DND-41 (cell line): ENCODE data around the gene RSPRY1.

Source experiments
- ATAC-seq: fragments of 200-7000 bp; cut with Tn5 transposase; 3 replicates; pipeline ENCODE4 v1.9.1; 2021; ENCODE audit warnings: low read depth; ENCODE audit not compliant: insufficient read depth
- DNase-seq: peaks from one replicate; pipeline ENCODE4 v3.0.0-alpha.2; 2020
- H2AFZ ChIP-seq: 2 replicates; pipeline ENCODE4 v1.6.0; 2012; ENCODE audit warnings: low read depth, low read length
- H3K27ac ChIP-seq: 2 replicates; pipeline ENCODE4 v1.5.1; 2012; ENCODE audit warnings: low read length, inconsistent platforms
- H3K27me3 ChIP-seq: fragments of 200-600 bp; sonication (generic); 2 replicates; pipeline ENCODE4 v1.6.0; 2012; ENCODE audit warnings: low read length, mild to moderate bottlenecking, inconsistent platforms; ENCODE audit not compliant: insufficient read depth, poor library complexity
- H3K36me3 ChIP-seq: 2 replicates; pipeline ENCODE4 v1.5.1; 2012; ENCODE audit warnings: low read length, inconsistent platforms; ENCODE audit not compliant: insufficient read depth
- H3K4me1 ChIP-seq: 2 replicates; pipeline ENCODE4 v1.5.1; 2012; ENCODE audit warnings: mild to moderate bottlenecking, low read length; ENCODE audit not compliant: insufficient read depth
- H3K4me2 ChIP-seq: 2 replicates; pipeline ENCODE4 v1.6.0; 2012; ENCODE audit warnings: mild to moderate bottlenecking, moderate library complexity, low read length, inconsistent platforms; ENCODE audit not compliant: insufficient read depth
- H3K4me3 ChIP-seq, 2 experiments: fragments of 200-600 bp in 1 of 2; shearing (Covaris generic) in 1 of 2; 2 replicates each; pipeline ENCODE4 v1.5.1; 2012 to 2016; ENCODE audit warnings: inconsistent platforms in 2 of 2, low read length in 2 of 2, mild to moderate bottlenecking in 2 of 2, low read depth in 1 of 2, moderate library complexity in 1 of 2
- H3K79me2 ChIP-seq: 2 replicates; pipeline ENCODE4 v1.6.0; 2012; ENCODE audit warnings: low read length, inconsistent platforms; ENCODE audit not compliant: insufficient read depth
- H3K9ac ChIP-seq: 2 replicates; pipeline ENCODE4 v1.6.0; 2012; ENCODE audit warnings: low read depth, mild to moderate bottlenecking, inconsistent platforms, low read length, moderate library complexity
- H3K9me3 ChIP-seq: 2 replicates; pipeline ENCODE4 v1.5.1; 2012; ENCODE audit warnings: low read length, moderate library complexity, mild to moderate bottlenecking, inconsistent platforms; ENCODE audit not compliant: insufficient read depth, severe bottlenecking
- H4K20me1 ChIP-seq: 2 replicates; pipeline ENCODE4 v1.6.0; 2012; ENCODE audit warnings: low read length; ENCODE audit not compliant: insufficient read depth
- CTCF ChIP-seq: IDR thresholded peaks from 2 replicates; pipeline ENCODE4 v1.5.1; 2012; ENCODE audit warnings: borderline replicate concordance, low read length, moderate library complexity, mild to moderate bottlenecking; ENCODE audit not compliant: poor library complexity, severe bottlenecking; ENCODE audit errors: extremely low read depth
- EZH2 ChIP-seq: IDR thresholded peaks from 3 replicates; pipeline ENCODE4 v1.6.1; 2012; ENCODE audit warnings: borderline replicate concordance, low read depth, mild to moderate bottlenecking, moderate library complexity, low read length, inconsistent platforms; ENCODE audit not compliant: severe bottlenecking

Gene RSPRY1

GRCh38 chr16:57156351-57156703 lies 29.8 kb upstream of the RSPRY1 start:
- no peak overlapping the region for H2AFZ ChIP-seq
- H3K9me3 ChIP-seq, result no peaks in the 10 kb centered on the region
- H3K4me2 ChIP-seq, result no peak overlapping the region
- H3K27me3 ChIP-seq, result no peaks in the 10 kb centered on the region
- H3K9ac ChIP-seq, result no peak overlapping the region
- TF ChIP-seq EZH2, result no peak
- TF ChIP-seq CTCF, result no peak
- H4K20me1 ChIP-seq, result no peaks in the 10 kb centered on the region
- DNase-seq (no peak), ATAC-seq (no peak)
- peaks cover 93% of the 10 kb centered on the region for H3K36me3 ChIP-seq
- no peak overlapping the region for H3K4me3 ChIP-seq
- H3K4me1 ChIP-seq, result no peaks in the 10 kb centered on the region
- no peak overlapping the region for H3K27ac ChIP-seq
- no peaks in the 10 kb centered on the region for H3K79me2 ChIP-seq

- H3K9ac ChIP-seq, result no peak overlapping the region
- H3K27me3 ChIP-seq, result no peaks in the 10 kb centered on the region
- H3K79me2 ChIP-seq, result no peaks in the 10 kb centered on the region
- DNase-seq (no peak), ATAC-seq (no peak)
- H3K4me2 ChIP-seq, result no peak overlapping the region
- H3K4me3 ChIP-seq, result no peak overlapping the region
- H4K20me1 ChIP-seq, result no peaks in the 10 kb centered on the region
- no peak overlapping the region for H2AFZ ChIP-seq
- TF ChIP-seq EZH2, result no peak
- no peak for TF ChIP-seq CTCF
- no peaks in the 10 kb centered on the region for H3K9me3 ChIP-seq
- no peak overlapping the region for H3K27ac ChIP-seq
- no peaks in the 10 kb centered on the region for H3K4me1 ChIP-seq
- peaks cover 91% of the 10 kb centered on the region for H3K36me3 ChIP-seq
Measured at GRCh38 chr16:57157533-57157932, 28.6 kb upstream of the RSPRY1 start.

GRCh38 chr16:57159447-57159846 lies 26.7 kb upstream of the RSPRY1 start:
- ATAC-seq, result no peak
- Histone ChIP-seq H3K4me3 (no peak overlapping the region), H3K27me3 (no peaks in the 10 kb centered on the region), H3K79me2 (no peaks in the 10 kb centered on the region), H3K4me2 (no peak overlapping the region), H3K27ac (no peak overlapping the region), H3K36me3 (peaks cover 90% of the 10 kb centered on the region), H3K9me3 (no peaks in the 10 kb centered on the region), H3K9ac (no peak overlapping the region), H3K4me1 (no peaks in the 10 kb centered on the region), H2AFZ (no peak overlapping the region), H4K20me1 (no peaks in the 10 kb centered on the region)
- TF ChIP-seq EZH2 (no peak), CTCF (no peak)
- DNase-seq, result no peak

GRCh38 chr16:57163842-57164241 lies 22.3 kb upstream of the RSPRY1 start:
- peaks cover 82% of the 10 kb centered on the region for H3K36me3 ChIP-seq
- H2AFZ ChIP-seq, result no peak overlapping the region
- H3K4me1 ChIP-seq, result no peaks in the 10 kb centered on the region
- no peak for TF ChIP-seq EZH2
- TF ChIP-seq CTCF, result no peak
- no peak for DNase-seq
- no peaks in the 10 kb centered on the region for H3K9me3 ChIP-seq
- H3K4me2 ChIP-seq, result no peak overlapping the region
- H3K9ac ChIP-seq, result no peak overlapping the region
- H3K4me3 ChIP-seq, result no peak overlapping the region
- peaks cover 5% of the 10 kb centered on the region; the same call in 1 of the 2 replicates for H4K20me1 ChIP-seq
- no peaks in the 10 kb centered on the region for H3K79me2 ChIP-seq
- no peaks in the 10 kb centered on the region for H3K27me3 ChIP-seq
- no peak overlapping the region for H3K27ac ChIP-seq
- no peak for ATAC-seq
